Endothelial cell of umbilical vein (primary cell): ENCODE data around the gene NAGLU. TPM values are rescaled to one million over a fixed set of nuclear protein-coding genes. Genes with fewer than 3 reads are reported as not detected.
A peak's percentile ranks its signal among the peaks of the same experiment; 100 is the strongest.

ENCODE experiments used
- BruUV-seq: library from RNA; stranded (reverse); fragments of 400-500 nt; replicated peaks from 2 replicates; lab custom pipeline; 2021; lab: Mats Ljungman, UMichigan
- CTCF ChIA-PET: fragments of 300-600, 350-600 bp; sonication (Branson Sonifier 250); formaldehyde crosslinking; loops from one replicate; lab custom pipeline; 2021; ENCODE audit warnings: antibody characterized with exemption, inconsistent platforms; lab: Charles Lee
- POLR2A ChIA-PET: fragments of 300-600, 350-600 bp; sonication (Branson Sonifier 250); formaldehyde crosslinking; loops from one replicate; lab custom pipeline; 2021; ENCODE audit warnings: antibody characterized with exemption, inconsistent platforms; lab: Charles Lee
- DNase-seq: peaks from one replicate; pipeline ENCODE4 v3.0.0-alpha.2; 2011; ENCODE audit warnings: low read depth, low spot score
- FAIRE-seq: peaks from 2 replicates; lab custom pipeline; 2011; peaks lifted over from hg19 to GRCh38; lab: Jason Lieb, UNC
- H2AFZ ChIP-seq: 2 replicates; pipeline ENCODE4 v1.6.0; 2012; ENCODE audit warnings: low read depth, low read length, control low read depth, inconsistent platforms
- H3K27ac ChIP-seq: 2 replicates; pipeline ENCODE4 v1.5.1; 2011; ENCODE audit warnings: low read depth, mild to moderate bottlenecking, control low read depth, low read length, moderate library complexity; ENCODE audit not compliant: insufficient read depth
- H3K27me3 ChIP-seq, 2 experiments: 2 replicates each; pipeline versions ENCODE4 v1.6.0 to v1.6.1; 2011; ENCODE audit warnings: low read length in 2 of 2, mixed read lengths in 1 of 2; ENCODE audit not compliant: control insufficient read depth in 2 of 2, insufficient read depth in 2 of 2
- H3K36me3 ChIP-seq, 2 experiments: 2 replicates in 1 of 2; 3 replicates in 1 of 2; pipeline ENCODE4 v1.5.1; 2011; ENCODE audit warnings: low read length in 2 of 2, mild to moderate bottlenecking in 1 of 2, moderate library complexity in 1 of 2; ENCODE audit not compliant: control insufficient read depth in 2 of 2, insufficient read depth in 2 of 2; ENCODE audit errors: extremely low read depth in 1 of 2
- H3K4me1 ChIP-seq: 3 replicates; pipeline ENCODE4 v1.5.1; 2011; ENCODE audit warnings: mild to moderate bottlenecking, low read length; ENCODE audit not compliant: control insufficient read depth, insufficient read depth; ENCODE audit errors: extremely low read depth
- H3K4me2 ChIP-seq: 2 replicates; pipeline ENCODE4 v1.6.1; 2011; ENCODE audit warnings: low read length, control low read depth, mixed read lengths; ENCODE audit not compliant: insufficient read depth
- H3K4me3 ChIP-seq, 3 experiments: fragments of 200-600 bp in 1 of 3; sonication (generic), shearing (Covaris generic) in 1 of 3; replicated peaks in 1 of 3; 2 replicates each; pipeline ENCODE4 v1.5.1; 2011 to 2016; ENCODE audit warnings: control low read depth in 3 of 3, low read length in 3 of 3, mild to moderate bottlenecking in 2 of 3, inconsistent platforms in 1 of 3, low read depth in 1 of 3, moderate library complexity in 1 of 3; ENCODE audit not compliant: insufficient read depth in 1 of 3
- H3K79me2 ChIP-seq: 2 replicates; pipeline ENCODE4 v1.6.0; 2012; ENCODE audit warnings: low read length, inconsistent platforms; ENCODE audit not compliant: control insufficient read depth, insufficient read depth
- H3K9ac ChIP-seq: replicated peaks from 2 replicates; pipeline ENCODE3; 2011; ENCODE audit warnings: low read length, control low read depth; ENCODE audit not compliant: insufficient read depth; ENCODE audit errors: extremely low read depth
- H3K9me1 ChIP-seq: replicated peaks from 3 replicates; pipeline ENCODE4 v1.6.0; 2011; ENCODE audit warnings: mild to moderate bottlenecking, low read length; ENCODE audit not compliant: control insufficient read depth, insufficient read depth; ENCODE audit errors: extremely low read depth
- H3K9me3 ChIP-seq: replicated peaks from 2 replicates; pipeline ENCODE4 v1.5.1; 2012; ENCODE audit warnings: low read length, inconsistent platforms; ENCODE audit not compliant: control insufficient read depth, insufficient read depth
- H4K20me1 ChIP-seq: replicated peaks from 2 replicates; pipeline ENCODE3; 2011; ENCODE audit warnings: mild to moderate bottlenecking, low read length; ENCODE audit not compliant: control insufficient read depth, insufficient read depth; ENCODE audit errors: extremely low read depth
- CTCF ChIP-seq, 2 donors: IDR thresholded peaks; 1 replicate in 1 of 2; 2 replicates in 1 of 2; pipeline ENCODE4 v1.5.1; 2011; ENCODE audit warnings: low read length in 2 of 2, mild to moderate bottlenecking in 2 of 2, moderate library complexity in 2 of 2, control low read depth in 1 of 2, inconsistent platforms in 1 of 2, low read depth in 1 of 2; ENCODE audit not compliant: insufficient read depth in 1 of 2; ENCODE audit errors: extremely low read depth in 1 of 2
- EZH2 ChIP-seq: IDR thresholded peaks from 2 replicates; pipeline ENCODE4 v1.6.1; 2012; ENCODE audit warnings: borderline replicate concordance, low read depth, mild to moderate bottlenecking, moderate library complexity, low read length, inconsistent platforms; ENCODE audit not compliant: severe bottlenecking
- JUN ChIP-seq: IDR thresholded peaks from 2 replicates; pipeline ENCODE4 v1.6.1; 2011; ENCODE audit warnings: borderline replicate concordance, low read depth; ENCODE audit not compliant: insufficient read length, insufficient read depth
- MYC ChIP-seq: IDR thresholded peaks from one replicate; pipeline ENCODE4 v1.6.1; 2011; ENCODE audit warnings: mild to moderate bottlenecking, low read depth, low read length
- POLR2A ChIP-seq: IDR thresholded peaks from 2 replicates; pipeline ENCODE4 v1.6.1; 2012; ENCODE audit warnings: low read depth, mild to moderate bottlenecking, control low read depth, low read length
- POLR2AphosphoS5 ChIP-seq: IDR thresholded peaks from 2 replicates; pipeline ENCODE4 v1.6.1; 2012; ENCODE audit warnings: low read depth, mild to moderate bottlenecking, control low read depth, low read length, moderate library complexity; ENCODE audit not compliant: insufficient read depth
- dilution Hi-C: fragments of 300-500 bp; cut with MboI; formaldehyde crosslinking; loops from one replicate; pipeline ENCODE4 v1.15.0; 2019; ENCODE audit warnings: low sequenced_read_pairs; ENCODE audit not compliant: extremely low pct_ligation_motif_present
- intact Hi-C: fragments of 100-400 bp; cut with micrococcal nuclease; formaldehyde crosslinking; loops from one replicate; pipeline ENCODE4 v1.10.0; 2022
- polyA plus RNA-seq, 4 experiments: library from polyadenylated mRNA; depleted of rRNA in 3 of 4; stranded (reverse) in 3 of 4; unstranded in 1 of 4; fragments of >200 nt; gene quantifications; 2 replicates each; pipeline versions ENCODE4 v1.2.1 to v1.2.3, GENCODE V29; 2011 to 2012; ENCODE audit warnings: missing spikeins in 1 of 4
- total RNA-seq: library from RNA; stranded (reverse); gene quantifications from 2 replicates; pipeline ENCODE4 v1.2.3, GENCODE V29; 2021

The NAGLU gene
- total and polyA plus RNA-seq, 2 donors (not counting 3 experiments of a cell fraction or from before 2014, with no cell fraction given): 50.2 to 54.2 TPM

GRCh38 chr17:42531455-42532354 is 4.3 kb upstream of the NAGLU start:
- Histone ChIP-seq H3K27ac (peak overlapping the region; percentile 36), H3K27me3 (no peaks in the 10 kb centered on the region), H4K20me1 (no peaks in the 10 kb centered on the region), H2AFZ (peak overlapping the region; percentile 82), H3K79me2 (peaks cover 1% of the 10 kb centered on the region), H3K4me2 (peak overlapping the region; percentile 60), H3K9me3 (no peaks in the 10 kb centered on the region), H3K36me3 (no peaks in the 10 kb centered on the region), H3K9me1 (no peaks in the 10 kb centered on the region), H3K9ac (peak overlapping the region; percentile 50), H3K4me3 (peak overlapping the region in 2 of 3 experiments; percentile 46 to 58), H3K4me1 (peaks cover 14% of the 10 kb centered on the region)
- intact Hi-C loops (no loop called here), dilution Hi-C loops (no loop called here)
- POLR2A ChIA-PET: interaction anchor here (0.7 kb wide), 1 partner anchor 17 kb away, joined by 3 read pairs; no protein-coding TSS in a partner anchor
- FAIRE-seq: peak; percentile 73
- TF ChIP-seq JUN (no peak), CTCF (IDR thresholded peaks at IDR 0.05; ENCODE audit: extremely low read depth in 1 of 2, insufficient read depth in 1 of 2, low read depth in 1 of 2, low read length in 2 of 2) (peak; percentile 20 to 47), POLR2AphosphoS5 (peak; percentile 36), EZH2 (no peak), MYC (no peak), POLR2A (no peak)
- no TSS peak for BruUV-seq
- CTCF ChIA-PET: interaction anchor here (1.0 to 2.0 kb wide), 5 partner anchors 12 to 218 kb away, joined by 3 to 13 read pairs (median 4); no protein-coding TSS in a partner anchor
- DNase-seq: peak; percentile 49
